HL-60 (cell line): ENCODE data around the gene ACSF3.

Source experiments
- DNase-seq, 2 experiments: peaks; one replicate each; pipeline ENCODE4 v3.0.0-alpha.2; 2010 to 2020; ENCODE audit warnings: low read depth in 1 of 2, low spot score in 1 of 2
- H3K27ac ChIP-seq: fragments of 250-450 bp; sonication (Bioruptor Pico); replicated peaks from 2 replicates; pipeline ENCODE4 v1.5.1; 2020; ENCODE audit warnings: mild to moderate bottlenecking, moderate library complexity
- H3K27me3 ChIP-seq: fragments of 250-450 bp; sonication (Bioruptor Pico); 2 replicates; pipeline ENCODE4 v1.5.1; 2021; ENCODE audit warnings: mild to moderate bottlenecking, moderate library complexity; ENCODE audit not compliant: insufficient read depth, poor library complexity, severe bottlenecking
- H3K4me3 ChIP-seq: replicated peaks from 2 replicates; pipeline ENCODE4 v1.5.1; 2011; ENCODE audit warnings: mild to moderate bottlenecking, control low read depth, low read length; ENCODE audit not compliant: insufficient read depth
- GABPA ChIP-seq: IDR thresholded peaks from 2 replicates; pipeline ENCODE4 v1.6.1; 2012; ENCODE audit warnings: low read depth
- POLR2AphosphoS5 ChIP-seq: IDR thresholded peaks from 2 replicates; pipeline ENCODE4 v1.6.1; 2012; ENCODE audit warnings: low read depth
- SPI1 ChIP-seq: IDR thresholded peaks from 2 replicates; pipeline ENCODE4 v1.6.1; 2012; ENCODE audit warnings: low read depth, mild to moderate bottlenecking, borderline replicate concordance
- TF ChIP-seq, protein P1 (sequence below): IDR thresholded peaks from 2 replicates; pipeline ENCODE4 v1.6.1; 2012; ENCODE audit warnings: low read depth; ENCODE audit not compliant: insufficient replicate concordance
- TF ChIP-seq, protein P2 (sequence below): IDR thresholded peaks from one replicate; pipeline ENCODE4 v1.5.1; 2011; ENCODE audit warnings: low read length, control low read depth, inconsistent platforms; ENCODE audit not compliant: insufficient read depth

ACSF3 gene

GRCh38 chr16:89120921-89121351 lies 27.3 kb downstream of the ACSF3 start:
- no peak for DNase-seq
- H3K4me3 ChIP-seq, result no peak overlapping the region
- no peak for TF ChIP-seq SPI1
- TF ChIP-seq, protein P1, sequence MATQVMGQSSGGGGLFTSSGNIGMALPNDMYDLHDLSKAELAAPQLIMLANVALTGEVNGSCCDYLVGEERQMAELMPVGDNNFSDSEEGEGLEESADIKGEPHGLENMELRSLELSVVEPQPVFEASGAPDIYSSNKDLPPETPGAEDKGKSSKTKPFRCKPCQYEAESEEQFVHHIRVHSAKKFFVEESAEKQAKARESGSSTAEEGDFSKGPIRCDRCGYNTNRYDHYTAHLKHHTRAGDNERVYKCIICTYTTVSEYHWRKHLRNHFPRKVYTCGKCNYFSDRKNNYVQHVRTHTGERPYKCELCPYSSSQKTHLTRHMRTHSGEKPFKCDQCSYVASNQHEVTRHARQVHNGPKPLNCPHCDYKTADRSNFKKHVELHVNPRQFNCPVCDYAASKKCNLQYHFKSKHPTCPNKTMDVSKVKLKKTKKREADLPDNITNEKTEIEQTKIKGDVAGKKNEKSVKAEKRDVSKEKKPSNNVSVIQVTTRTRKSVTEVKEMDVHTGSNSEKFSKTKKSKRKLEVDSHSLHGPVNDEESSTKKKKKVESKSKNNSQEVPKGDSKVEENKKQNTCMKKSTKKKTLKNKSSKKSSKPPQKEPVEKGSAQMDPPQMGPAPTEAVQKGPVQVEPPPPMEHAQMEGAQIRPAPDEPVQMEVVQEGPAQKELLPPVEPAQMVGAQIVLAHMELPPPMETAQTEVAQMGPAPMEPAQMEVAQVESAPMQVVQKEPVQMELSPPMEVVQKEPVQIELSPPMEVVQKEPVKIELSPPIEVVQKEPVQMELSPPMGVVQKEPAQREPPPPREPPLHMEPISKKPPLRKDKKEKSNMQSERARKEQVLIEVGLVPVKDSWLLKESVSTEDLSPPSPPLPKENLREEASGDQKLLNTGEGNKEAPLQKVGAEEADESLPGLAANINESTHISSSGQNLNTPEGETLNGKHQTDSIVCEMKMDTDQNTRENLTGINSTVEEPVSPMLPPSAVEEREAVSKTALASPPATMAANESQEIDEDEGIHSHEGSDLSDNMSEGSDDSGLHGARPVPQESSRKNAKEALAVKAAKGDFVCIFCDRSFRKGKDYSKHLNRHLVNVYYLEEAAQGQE, result no peak
- TF ChIP-seq, protein P2, sequence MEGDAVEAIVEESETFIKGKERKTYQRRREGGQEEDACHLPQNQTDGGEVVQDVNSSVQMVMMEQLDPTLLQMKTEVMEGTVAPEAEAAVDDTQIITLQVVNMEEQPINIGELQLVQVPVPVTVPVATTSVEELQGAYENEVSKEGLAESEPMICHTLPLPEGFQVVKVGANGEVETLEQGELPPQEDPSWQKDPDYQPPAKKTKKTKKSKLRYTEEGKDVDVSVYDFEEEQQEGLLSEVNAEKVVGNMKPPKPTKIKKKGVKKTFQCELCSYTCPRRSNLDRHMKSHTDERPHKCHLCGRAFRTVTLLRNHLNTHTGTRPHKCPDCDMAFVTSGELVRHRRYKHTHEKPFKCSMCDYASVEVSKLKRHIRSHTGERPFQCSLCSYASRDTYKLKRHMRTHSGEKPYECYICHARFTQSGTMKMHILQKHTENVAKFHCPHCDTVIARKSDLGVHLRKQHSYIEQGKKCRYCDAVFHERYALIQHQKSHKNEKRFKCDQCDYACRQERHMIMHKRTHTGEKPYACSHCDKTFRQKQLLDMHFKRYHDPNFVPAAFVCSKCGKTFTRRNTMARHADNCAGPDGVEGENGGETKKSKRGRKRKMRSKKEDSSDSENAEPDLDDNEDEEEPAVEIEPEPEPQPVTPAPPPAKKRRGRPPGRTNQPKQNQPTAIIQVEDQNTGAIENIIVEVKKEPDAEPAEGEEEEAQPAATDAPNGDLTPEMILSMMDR, result no peak
- no peak for TF ChIP-seq POLR2AphosphoS5
- no peak for TF ChIP-seq GABPA
- no peak overlapping the region for H3K27ac ChIP-seq
- H3K27me3 ChIP-seq, result no peaks in the 10 kb centered on the region

- DNase-seq, result no peak
- TF ChIP-seq POLR2AphosphoS5, result no peak
- no peak for TF ChIP-seq SPI1
- TF ChIP-seq, protein P2, result no peak
- TF ChIP-seq, protein P1, result no peak
- no peak overlapping the region for H3K4me3 ChIP-seq
- H3K27ac ChIP-seq, result no peak overlapping the region
- H3K27me3 ChIP-seq, result no peaks in the 10 kb centered on the region
Observed at GRCh38 chr16:89121691-89122321, 28.2 kb downstream of the ACSF3 start.

DNA sequence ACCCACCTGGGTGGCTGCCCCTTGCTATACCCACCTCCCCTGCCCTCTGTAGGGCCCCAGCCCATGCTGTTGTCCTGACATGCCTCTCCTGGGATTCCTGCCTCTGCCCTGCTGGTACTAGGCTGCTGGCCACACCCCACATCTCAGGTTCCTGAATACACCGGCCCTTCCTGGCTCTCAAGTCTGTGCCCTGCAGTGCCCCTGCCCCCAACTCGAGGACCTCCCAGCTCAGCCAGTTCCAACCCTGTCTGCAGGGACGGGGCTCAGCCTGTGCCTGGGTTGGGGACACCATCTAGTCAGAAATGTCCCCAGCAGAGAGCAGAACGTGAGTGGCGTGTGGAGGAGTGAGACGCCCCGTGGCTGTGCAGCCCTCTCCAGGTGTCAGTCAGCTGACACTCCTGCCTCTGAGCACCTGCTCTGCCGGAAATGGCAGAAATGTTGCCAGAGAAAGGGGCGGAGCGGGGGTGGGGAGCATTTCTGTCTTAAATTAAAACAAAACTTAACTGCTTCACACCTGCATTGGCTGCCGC lies 28.7 kb downstream of the ACSF3 start:
- TF ChIP-seq GABPA (no peak), SPI1 (no peak), POLR2AphosphoS5 (no peak)
- TF ChIP-seq, protein P1, result no peak
- TF ChIP-seq, protein P2, result no peak
- Histone ChIP-seq H3K27me3 (no peaks in the 10 kb centered on the region), H3K27ac (no peak overlapping the region), H3K4me3 (no peak overlapping the region)
- DNase-seq, result no peak
